HCT116 (cell line): Measurements from ENCODE around the gene LRP1B. TPM values are rescaled to one million over a fixed set of nuclear protein-coding genes. Genes with fewer than 3 reads are reported as not detected.

Source experiments
- ATAC-seq: fragments of 200-7000 bp; cut with Tn5 transposase; 2 replicates; pipeline ENCODE4 v1.9.1; 2020; ENCODE audit warnings: mild to moderate bottlenecking, moderate library complexity
- BruUV-seq: library from RNA; stranded (reverse); fragments of 400-500 nt; replicated peaks from 2 replicates; lab custom pipeline; 2021; lab: Mats Ljungman, UMichigan
- CTCF ChIA-PET: fragments of 300-600 bp; sonication (Branson Sonifier 250); formaldehyde crosslinking; loops from one replicate; lab custom pipeline; 2021; ENCODE audit warnings: antibody characterized with exemption; lab: Charles Lee
- POLR2A ChIA-PET: fragments of 300-600, 350-600 bp; sonication (Branson Sonifier 250); formaldehyde crosslinking; loops from one replicate; lab custom pipeline; 2021; ENCODE audit warnings: antibody characterized with exemption; lab: Charles Lee
- RAD21 ChIA-PET, 2 experiments: fragments of 300-600 bp; sonication (Branson Sonifier 250); formaldehyde crosslinking; loops; one replicate each; lab custom pipeline; 2023; ENCODE audit warnings: low total read pairs in 2 of 2; ENCODE audit not compliant: uncharacterized antibody in 2 of 2, unreplicated experiment in 2 of 2, low non-redundant PET in 1 of 2; lab: Charles Lee
- DNase-seq: peaks from one replicate; pipeline ENCODE4 v3.0.0-alpha.2; 2010; ENCODE audit warnings: low read depth, low spot score
- H2AFZ ChIP-seq: fragments of 200-600 bp; shearing (Covaris generic), sonication (generic); 2 replicates; pipeline ENCODE4 v1.6.1; 2017; ENCODE audit warnings: low read depth, mixed run types, mixed read lengths, antibody characterized with exemption, low read length; ENCODE audit not compliant: poor library complexity, severe bottlenecking
- H3K27ac ChIP-seq: 2 replicates; pipeline ENCODE4 v1.5.1; 2012; ENCODE audit warnings: low read depth, low read length
- H3K27me3 ChIP-seq: fragments of 200-600 bp; sonication (generic); 2 replicates; pipeline ENCODE4 v1.6.1; 2016; ENCODE audit warnings: mixed run types, low read length, mixed read lengths; ENCODE audit not compliant: insufficient read depth
- H3K36me3 ChIP-seq, 2 experiments: fragments of 200-500 bp in 1 of 2; fragments of 200-600 bp in 1 of 2; sonication (Bioruptor generic) in 1 of 2; sonication (generic) in 1 of 2; 2 replicates each; pipeline versions ENCODE4 v1.5.1 to v1.6.1; 2014 to 2016; ENCODE audit warnings: low read length in 2 of 2, inconsistent platforms in 1 of 2, mixed read lengths in 1 of 2, mixed run types in 1 of 2; ENCODE audit not compliant: insufficient read depth in 2 of 2, control insufficient read depth in 1 of 2
- H3K4me1 ChIP-seq, 2 experiments: fragments of 200-600 bp in 1 of 2; sonication (generic) in 1 of 2; 2 replicates each; pipeline versions ENCODE4 v1.5.1 to v1.6.1; 2012 to 2017; ENCODE audit warnings: low read length in 2 of 2, inconsistent platforms in 1 of 2, mild to moderate bottlenecking in 1 of 2, mixed read lengths in 1 of 2, mixed run types in 1 of 2, moderate library complexity in 1 of 2; ENCODE audit not compliant: insufficient read depth in 2 of 2, control insufficient read depth in 1 of 2
- H3K4me2 ChIP-seq: fragments of 200-600 bp; sonication (generic); 2 replicates; pipeline ENCODE4 v1.6.1; 2017; ENCODE audit warnings: mixed run types, low read length, mixed read lengths
- H3K4me3 ChIP-seq, 2 experiments: fragments of 200-600 bp in 1 of 2; sonication (generic) in 1 of 2; replicated peaks in 1 of 2; 2 replicates each; pipeline ENCODE4 v1.5.1; 2011 to 2016; ENCODE audit warnings: low read length in 2 of 2, control low read depth in 1 of 2, low read depth in 1 of 2, mild to moderate bottlenecking in 1 of 2, mixed read lengths in 1 of 2, mixed run types in 1 of 2
- H3K79me2 ChIP-seq: fragments of 200-600 bp; sonication (generic); 2 replicates; pipeline ENCODE4 v1.6.1; 2017; ENCODE audit warnings: mild to moderate bottlenecking, mixed run types, low read length, moderate library complexity, mixed read lengths; ENCODE audit not compliant: insufficient read depth
- H3K9ac ChIP-seq: fragments of 200-600 bp; sonication (generic); 2 replicates; pipeline ENCODE4 v1.6.1; 2016; ENCODE audit warnings: low read length, mixed read lengths
- H3K9me2 ChIP-seq: fragments of 200-600 bp; sonication (generic), shearing (Covaris generic); 2 replicates; pipeline ENCODE4 v1.6.1; 2017; ENCODE audit warnings: mixed run types, mild to moderate bottlenecking, moderate library complexity; ENCODE audit not compliant: insufficient read depth
- H3K9me3 ChIP-seq, 2 experiments: fragments of 200-500 bp in 1 of 2; fragments of 200-600 bp in 1 of 2; sonication (Bioruptor generic) in 1 of 2; sonication (generic) in 1 of 2; 2 replicates each; pipeline ENCODE4 v1.6.1; 2014 to 2017; ENCODE audit warnings: low read length in 2 of 2, mixed read lengths in 2 of 2, inconsistent platforms in 1 of 2, low read depth in 1 of 2, mild to moderate bottlenecking in 1 of 2, mixed run types in 1 of 2, moderate library complexity in 1 of 2; ENCODE audit not compliant: control insufficient read depth in 1 of 2, insufficient read depth in 1 of 2
- H4K20me1 ChIP-seq: fragments of 200-600 bp; sonication (generic), shearing (Covaris generic); 2 replicates; pipeline ENCODE4 v1.6.1; 2017; ENCODE audit warnings: mixed run types, mild to moderate bottlenecking, moderate library complexity; ENCODE audit not compliant: insufficient read depth
- CBX3 ChIP-seq: IDR thresholded peaks from 2 replicates; pipeline ENCODE4 v1.6.1; 2012; ENCODE audit warnings: low read depth
- CEBPB ChIP-seq: IDR thresholded peaks from 2 replicates; pipeline ENCODE4 v1.6.1; 2012; ENCODE audit warnings: low read depth
- CTCF ChIP-seq, 3 experiments: fragments of 200-600 bp in 1 of 3; sonication (generic) in 1 of 3; IDR thresholded peaks in 2 of 3; conservative IDR thresholded peaks in 1 of 3; 2 replicates each; pipeline ENCODE4 v1.5.1; 2012 to 2017; ENCODE audit warnings: low read depth in 2 of 3, low read length in 2 of 3, antibody characterized with exemption in 1 of 3, borderline replicate concordance in 1 of 3, control low read depth in 1 of 3, mild to moderate bottlenecking in 1 of 3, mixed read lengths in 1 of 3, mixed run types in 1 of 3, moderate library complexity in 1 of 3; ENCODE audit not compliant: insufficient read depth in 1 of 3
- EGR1 ChIP-seq: IDR thresholded peaks from 2 replicates; pipeline ENCODE4 v1.6.1; 2012; ENCODE audit warnings: low read depth
- ELF1 ChIP-seq: IDR thresholded peaks from 2 replicates; pipeline ENCODE4 v1.6.1; 2012; ENCODE audit warnings: low read depth, borderline replicate concordance
- EZH2 ChIP-seq: fragments of 200-600 bp; sonication (generic); IDR thresholded peaks from 2 replicates; pipeline ENCODE4 v1.6.1; 2017; ENCODE audit warnings: antibody characterized with exemption, mixed run types
- JUND ChIP-seq: IDR thresholded peaks from 2 replicates; pipeline ENCODE4 v1.6.1; 2012
- POLR2AphosphoS5 ChIP-seq: IDR thresholded peaks from 2 replicates; pipeline ENCODE4 v1.6.1; 2011; ENCODE audit warnings: mild to moderate bottlenecking, low read depth, low read length, moderate library complexity
- SP1 ChIP-seq: IDR thresholded peaks from 2 replicates; pipeline ENCODE4 v1.6.1; 2012; ENCODE audit warnings: low read depth
- SRF ChIP-seq: IDR thresholded peaks from 2 replicates; pipeline ENCODE4 v1.6.1; 2012; ENCODE audit warnings: low read depth
- TCF7L2 ChIP-seq: IDR thresholded peaks from 2 replicates; pipeline ENCODE4 v1.7.0; 2011; ENCODE audit warnings: borderline replicate concordance, inconsistent platforms; ENCODE audit not compliant: insufficient read depth, insufficient read length; ENCODE audit errors: extremely low read depth
- YY1 ChIP-seq: IDR thresholded peaks from 2 replicates; pipeline ENCODE4 v1.6.1; 2011; ENCODE audit warnings: low read length, low read depth, moderate library complexity, mild to moderate bottlenecking; ENCODE audit not compliant: insufficient replicate concordance; ENCODE audit errors: extremely low read depth
- ZFX ChIP-seq: fragments of 450-650 bp; IDR thresholded peaks from 2 replicates; pipeline ENCODE4 v1.6.1; 2017
- ZNF274 ChIP-seq: fragments of 200-500 bp; sonication (Bioruptor generic); IDR thresholded peaks from 2 replicates; pipeline ENCODE4 v1.6.1; 2014; ENCODE audit warnings: mild to moderate bottlenecking, low read depth, low read length, inconsistent platforms
- intact Hi-C: fragments of 100-400 bp; cut with micrococcal nuclease; formaldehyde crosslinking; loops from 2 replicates; pipeline ENCODE4 v1.10.0; 2022
- total RNA-seq: library from RNA; stranded (reverse); gene quantifications from one replicate; pipeline ENCODE4 v1.2.1, GENCODE V29; 2021; ENCODE audit not compliant: unreplicated experiment
- TF ChIP-seq, protein P1 (sequence below): IDR thresholded peaks from 2 replicates; pipeline ENCODE4 v1.6.1; 2011; ENCODE audit warnings: mild to moderate bottlenecking, low read length, moderate library complexity; ENCODE audit not compliant: insufficient replicate concordance; ENCODE audit errors: extremely low read depth
- TF ChIP-seq, protein P2 (sequence below): IDR thresholded peaks from 2 replicates; pipeline ENCODE4 v1.6.1; 2012; ENCODE audit warnings: low read depth
- TF ChIP-seq, protein P3 (sequence below): IDR thresholded peaks from 2 replicates; pipeline ENCODE4 v1.6.1; 2012

The LRP1B gene
- total RNA-seq, 1 experiment from 2014 or later, result 0.34 TPM

- Histone ChIP-seq H3K79me2 (no peaks in the 10 kb centered on the region), H2AFZ (no peak overlapping the region), H3K4me2 (no peak overlapping the region), H3K9ac (no peak overlapping the region), H3K4me3 (no peak overlapping the region), H3K36me3 (no peaks in the 10 kb centered on the region), H3K27me3 (no peaks in the 10 kb centered on the region), H3K27ac (no peak overlapping the region), H3K9me2 (no peaks in the 10 kb centered on the region), H3K4me1 (no peaks in the 10 kb centered on the region), H3K9me3 (no peaks in the 10 kb centered on the region), H4K20me1 (no peaks in the 10 kb centered on the region)
- ATAC-seq, result no peak
- no peak for TF ChIP-seq EZH2
- TF ChIP-seq POLR2AphosphoS5, result no peak
- TF ChIP-seq, protein P1, sequence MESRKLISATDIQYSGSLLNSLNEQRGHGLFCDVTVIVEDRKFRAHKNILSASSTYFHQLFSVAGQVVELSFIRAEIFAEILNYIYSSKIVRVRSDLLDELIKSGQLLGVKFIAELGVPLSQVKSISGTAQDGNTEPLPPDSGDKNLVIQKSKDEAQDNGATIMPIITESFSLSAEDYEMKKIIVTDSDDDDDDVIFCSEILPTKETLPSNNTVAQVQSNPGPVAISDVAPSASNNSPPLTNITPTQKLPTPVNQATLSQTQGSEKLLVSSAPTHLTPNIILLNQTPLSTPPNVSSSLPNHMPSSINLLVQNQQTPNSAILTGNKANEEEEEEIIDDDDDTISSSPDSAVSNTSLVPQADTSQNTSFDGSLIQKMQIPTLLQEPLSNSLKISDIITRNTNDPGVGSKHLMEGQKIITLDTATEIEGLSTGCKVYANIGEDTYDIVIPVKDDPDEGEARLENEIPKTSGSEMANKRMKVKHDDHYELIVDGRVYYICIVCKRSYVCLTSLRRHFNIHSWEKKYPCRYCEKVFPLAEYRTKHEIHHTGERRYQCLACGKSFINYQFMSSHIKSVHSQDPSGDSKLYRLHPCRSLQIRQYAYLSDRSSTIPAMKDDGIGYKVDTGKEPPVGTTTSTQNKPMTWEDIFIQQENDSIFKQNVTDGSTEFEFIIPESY, result no peak
- TF ChIP-seq JUND, result no peak
- TF ChIP-seq, protein P2, sequence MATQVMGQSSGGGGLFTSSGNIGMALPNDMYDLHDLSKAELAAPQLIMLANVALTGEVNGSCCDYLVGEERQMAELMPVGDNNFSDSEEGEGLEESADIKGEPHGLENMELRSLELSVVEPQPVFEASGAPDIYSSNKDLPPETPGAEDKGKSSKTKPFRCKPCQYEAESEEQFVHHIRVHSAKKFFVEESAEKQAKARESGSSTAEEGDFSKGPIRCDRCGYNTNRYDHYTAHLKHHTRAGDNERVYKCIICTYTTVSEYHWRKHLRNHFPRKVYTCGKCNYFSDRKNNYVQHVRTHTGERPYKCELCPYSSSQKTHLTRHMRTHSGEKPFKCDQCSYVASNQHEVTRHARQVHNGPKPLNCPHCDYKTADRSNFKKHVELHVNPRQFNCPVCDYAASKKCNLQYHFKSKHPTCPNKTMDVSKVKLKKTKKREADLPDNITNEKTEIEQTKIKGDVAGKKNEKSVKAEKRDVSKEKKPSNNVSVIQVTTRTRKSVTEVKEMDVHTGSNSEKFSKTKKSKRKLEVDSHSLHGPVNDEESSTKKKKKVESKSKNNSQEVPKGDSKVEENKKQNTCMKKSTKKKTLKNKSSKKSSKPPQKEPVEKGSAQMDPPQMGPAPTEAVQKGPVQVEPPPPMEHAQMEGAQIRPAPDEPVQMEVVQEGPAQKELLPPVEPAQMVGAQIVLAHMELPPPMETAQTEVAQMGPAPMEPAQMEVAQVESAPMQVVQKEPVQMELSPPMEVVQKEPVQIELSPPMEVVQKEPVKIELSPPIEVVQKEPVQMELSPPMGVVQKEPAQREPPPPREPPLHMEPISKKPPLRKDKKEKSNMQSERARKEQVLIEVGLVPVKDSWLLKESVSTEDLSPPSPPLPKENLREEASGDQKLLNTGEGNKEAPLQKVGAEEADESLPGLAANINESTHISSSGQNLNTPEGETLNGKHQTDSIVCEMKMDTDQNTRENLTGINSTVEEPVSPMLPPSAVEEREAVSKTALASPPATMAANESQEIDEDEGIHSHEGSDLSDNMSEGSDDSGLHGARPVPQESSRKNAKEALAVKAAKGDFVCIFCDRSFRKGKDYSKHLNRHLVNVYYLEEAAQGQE, result no peak
- TF ChIP-seq YY1, result no peak
- no peak for TF ChIP-seq ZNF274
- no peak for TF ChIP-seq SP1
- no peak for TF ChIP-seq ELF1
- no peak for TF ChIP-seq CTCF (IDR thresholded peaks at IDR 0.05 in 2 of 3, conservative IDR thresholded peaks at IDR 0.05 in 1 of 3; ENCODE audit: borderline replicate concordance in 1 of 3, insufficient read depth in 1 of 3, low read depth in 2 of 3, low read length in 2 of 3)
- TF ChIP-seq ZFX, result no peak
- TF ChIP-seq CBX3, result no peak
- no peak for TF ChIP-seq SRF
- TF ChIP-seq, protein P3, sequence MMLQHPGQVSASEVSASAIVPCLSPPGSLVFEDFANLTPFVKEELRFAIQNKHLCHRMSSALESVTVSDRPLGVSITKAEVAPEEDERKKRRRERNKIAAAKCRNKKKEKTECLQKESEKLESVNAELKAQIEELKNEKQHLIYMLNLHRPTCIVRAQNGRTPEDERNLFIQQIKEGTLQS, result no peak
- TF ChIP-seq TCF7L2, result no peak
- no peak for TF ChIP-seq EGR1
- TF ChIP-seq CEBPB, result no peak
- no TSS peak for BruUV-seq
- ChIA-PET RAD21 (no interaction called here), POLR2A (no interaction called here), CTCF (no interaction called here)
- intact Hi-C loops, result no loop called here
- DNase-seq, result no peak
Measured at GRCh38 chr2:141711627-141712026, 419.2 kb downstream of the LRP1B start.
